ENCODE results near the gene MGMT. TPM values are rescaled to one million over a fixed set of nuclear protein-coding genes. Genes with fewer than 3 reads are reported as not detected.

The MGMT gene
- total RNA-seq, 2 experiments from 2014 or later, result 9.0 to 9.6 TPM

GRCh38 chr10:129792864-129793263, 325.8 kb downstream of the MGMT start:
- intact Hi-C loops (cut with DNase I, micrococcal nuclease), result no loop called here
- Mint-ChIP-seq H3K27me3 (no peaks in the 10 kb centered on the region), H3K36me3 (ENCODE audit: low read depth) (peaks cover 4% of the 10 kb centered on the region), H3K4me1 (ENCODE audit: low read depth) (no peaks in the 10 kb centered on the region), H3K4me3 (no peak overlapping the region), H3K27ac (no peak overlapping the region), H3K9me3 (peaks cover 12% of the 10 kb centered on the region)
- CTCF ChIA-PET, result no interaction called here
- no peak overlapping the region for H3K4me3 ChIP-seq (ENCODE audit: low read length)
- H3K4me1 ChIP-seq (ENCODE audit: insufficient read depth, low read length), result no peaks in the 10 kb centered on the region
- H3K27ac ChIP-seq (ENCODE audit: low read depth in 1 of 2, low read length in 2 of 2), result no peak overlapping the region
- H3K27me3 ChIP-seq (ENCODE audit: control insufficient read depth in 1 of 2, insufficient read depth in 2 of 2, low read length in 2 of 2), result no peaks in the 10 kb centered on the region
- no peaks in the 10 kb centered on the region for H3K36me3 ChIP-seq (ENCODE audit: insufficient read depth, low read length)
- POLR2A ChIA-PET, result no interaction called here
- DNase-seq (no peak), ATAC-seq (ENCODE audit: poor library complexity) (no peak)
- peaks cover 24 to 53% of the 10 kb centered on the region in 2 experiments for H3K9me3 ChIP-seq (ENCODE audit: control insufficient read depth in 1 of 2, insufficient read depth in 1 of 2, low read length in 2 of 2)
- no peak for TF ChIP-seq CTCF (IDR thresholded peaks at IDR 0.05)

GRCh38 chr10:129793479-129793878, 326.4 kb downstream of the MGMT start:
- H3K27me3 ChIP-seq (ENCODE audit: control insufficient read depth in 1 of 2, insufficient read depth in 2 of 2, low read length in 2 of 2), result no peaks in the 10 kb centered on the region
- H3K4me1 Mint-ChIP-seq (ENCODE audit: low read depth), result no peaks in the 10 kb centered on the region
- H3K27ac Mint-ChIP-seq, result no peak overlapping the region
- H3K27me3 Mint-ChIP-seq, result no peaks in the 10 kb centered on the region
- peaks cover 24 to 46% of the 10 kb centered on the region in 2 experiments for H3K9me3 ChIP-seq (ENCODE audit: control insufficient read depth in 1 of 2, insufficient read depth in 1 of 2, low read length in 2 of 2)
- no peaks in the 10 kb centered on the region for H3K36me3 ChIP-seq (ENCODE audit: insufficient read depth, low read length)
- intact Hi-C loops (cut with DNase I, micrococcal nuclease), result no loop called here
- H3K4me1 ChIP-seq (ENCODE audit: insufficient read depth, low read length), result no peaks in the 10 kb centered on the region
- H3K4me3 ChIP-seq (ENCODE audit: low read length), result no peak overlapping the region
- H3K27ac ChIP-seq (ENCODE audit: low read depth in 1 of 2, low read length in 2 of 2), result no peak overlapping the region
- no peak overlapping the region for H3K4me3 Mint-ChIP-seq
- H3K9me3 Mint-ChIP-seq, result peaks cover 12% of the 10 kb centered on the region
- ATAC-seq (ENCODE audit: poor library complexity), result no peak
- POLR2A ChIA-PET, result no interaction called here
- H3K36me3 Mint-ChIP-seq (ENCODE audit: low read depth), result peaks cover 4% of the 10 kb centered on the region
- no peak for TF ChIP-seq CTCF (IDR thresholded peaks at IDR 0.05)
- no peak for DNase-seq
- CTCF ChIA-PET, result no interaction called here

- no peaks in the 10 kb centered on the region for H3K4me1 Mint-ChIP-seq (ENCODE audit: low read depth)
Measured at GRCh38 chr10:129793996-129794395, 327.0 kb downstream of the MGMT start.

More at GRCh38 chr10:129793996-129794395, 327.0 kb downstream of the MGMT start:
- Histone ChIP-seq H3K36me3 (ENCODE audit: insufficient read depth, low read length) (no peaks in the 10 kb centered on the region), H3K27me3 (ENCODE audit: control insufficient read depth in 1 of 2, insufficient read depth in 2 of 2, low read length in 2 of 2) (no peaks in the 10 kb centered on the region), H3K4me3 (ENCODE audit: low read length) (no peak overlapping the region), H3K27ac (ENCODE audit: low read depth in 1 of 2, low read length in 2 of 2) (no peak overlapping the region), H3K9me3 (ENCODE audit: control insufficient read depth in 1 of 2, insufficient read depth in 1 of 2, low read length in 2 of 2) (peaks cover 24 to 41% of the 10 kb centered on the region in 2 experiments), H3K4me1 (ENCODE audit: insufficient read depth, low read length) (no peaks in the 10 kb centered on the region)
- no peak overlapping the region for H3K4me3 Mint-ChIP-seq
- H3K36me3 Mint-ChIP-seq (ENCODE audit: low read depth), result peaks cover 4% of the 10 kb centered on the region
- POLR2A ChIA-PET, result no interaction called here
- H3K27me3 Mint-ChIP-seq, result no peaks in the 10 kb centered on the region
- no peak overlapping the region for H3K27ac Mint-ChIP-seq
- DNase-seq, result no peak
- intact Hi-C loops (cut with DNase I, micrococcal nuclease), result no loop called here
- no peak for ATAC-seq (ENCODE audit: poor library complexity)
- CTCF ChIA-PET, result no interaction called here
- no peak for TF ChIP-seq CTCF (IDR thresholded peaks at IDR 0.05)
- peaks cover 15% of the 10 kb centered on the region for H3K9me3 Mint-ChIP-seq
